HL-60 (cell line): Measurements from ENCODE around the gene ABAT.

Experiments
- CTCF ChIP-seq: IDR thresholded peaks from one replicate; pipeline ENCODE4 v1.5.1; 2011; ENCODE audit warnings: low read length, control low read depth, inconsistent platforms; ENCODE audit not compliant: insufficient read depth
- GABPA ChIP-seq: IDR thresholded peaks from 2 replicates; pipeline ENCODE4 v1.6.1; 2012; ENCODE audit warnings: low read depth
- POLR2AphosphoS5 ChIP-seq: IDR thresholded peaks from 2 replicates; pipeline ENCODE4 v1.6.1; 2012; ENCODE audit warnings: low read depth
- REST ChIP-seq: IDR thresholded peaks from 2 replicates; pipeline ENCODE4 v1.6.1; 2012; ENCODE audit warnings: low read depth; ENCODE audit not compliant: insufficient replicate concordance
- SPI1 ChIP-seq: IDR thresholded peaks from 2 replicates; pipeline ENCODE4 v1.6.1; 2012; ENCODE audit warnings: low read depth, mild to moderate bottlenecking, borderline replicate concordance

- TF ChIP-seq CTCF (no peak), POLR2AphosphoS5 (no peak), GABPA (no peak), REST (no peak), SPI1 (no peak)
Measured at GRCh38 chr16:8727857-8728618, 53.6 kb downstream of the ABAT start.
